SK-N-SH (cell line): ENCODE data around the gene TMEM14C. TPM values are rescaled to one million over a fixed set of nuclear protein-coding genes. Genes with fewer than 3 reads are reported as not detected.
A peak's percentile ranks its signal among the peaks of the same experiment; 100 is the strongest.
"Not testable (repeated sequence)": the region's sequence is repeated elsewhere in the genome, so short reads cannot be mapped to it uniquely, and the experiment has no call there.

Source experiments
- CTCF ChIA-PET: fragments of 300-600, 350-600 bp; formaldehyde crosslinking; extraction: SDS; loops from one replicate; lab custom pipeline; 2021; lab: Yijun Ruan, JAX
- POLR2A ChIA-PET: fragments of 350-600 bp; sonication (Branson Sonifier 250); formaldehyde crosslinking; extraction: SDS; loops from one replicate; lab custom pipeline; 2020; ENCODE audit warnings: antibody characterized with exemption, inconsistent platforms; lab: Yijun Ruan, JAX
- DNase-seq: peaks from one replicate; pipeline ENCODE4 v3.0.0; 2012
- H2AFZ ChIP-seq: fragments of 200-600 bp; sonication (generic); 2 replicates; pipeline ENCODE4 v1.8.1; 2016; ENCODE audit warnings: antibody characterized with exemption, mild to moderate bottlenecking, low read depth
- H3F3A ChIP-seq: fragments of 200-600 bp; sonication (generic); replicated peaks from 2 replicates; pipeline ENCODE3; 2016; ENCODE audit warnings: antibody characterized with exemption, mild to moderate bottlenecking; ENCODE audit not compliant: insufficient read depth
- H3K27ac ChIP-seq, 2 experiments: fragments of 200-500 bp in 1 of 2; fragments of 200-600 bp in 1 of 2; sonication (Bioruptor generic) in 1 of 2; sonication (generic), shearing (Covaris generic) in 1 of 2; 2 replicates each; pipeline versions ENCODE4 v1.5.1 to v1.6.1; 2014 to 2016; ENCODE audit warnings: low read depth in 2 of 2, inconsistent platforms in 1 of 2, low read length in 1 of 2, mild to moderate bottlenecking in 1 of 2, mixed read lengths in 1 of 2
- H3K27me3 ChIP-seq: fragments of 200-600 bp; sonication (generic), shearing (Covaris generic); 2 replicates; pipeline ENCODE4 v1.6.1; 2016; ENCODE audit warnings: mixed run types; ENCODE audit not compliant: insufficient read depth
- H3K36me3 ChIP-seq, 2 experiments: fragments of 200-500 bp in 1 of 2; fragments of 200-600 bp in 1 of 2; sonication (Bioruptor generic) in 1 of 2; sonication (generic) in 1 of 2; replicated peaks in 1 of 2; 2 replicates each; pipeline versions ENCODE3 to v1.5.1; 2014 to 2016; ENCODE audit warnings: low read length in 1 of 2, mild to moderate bottlenecking in 1 of 2; ENCODE audit not compliant: insufficient read depth in 2 of 2, control insufficient read depth in 1 of 2
- H3K4me1 ChIP-seq, 2 experiments: fragments of 200-500 bp in 1 of 2; fragments of 200-600 bp in 1 of 2; sonication (Bioruptor generic) in 1 of 2; sonication (generic), shearing (Covaris generic) in 1 of 2; 2 replicates each; pipeline versions ENCODE4 v1.5.1 to v1.6.1; 2014 to 2016; ENCODE audit warnings: low read depth in 1 of 2, low read length in 1 of 2, mixed run types in 1 of 2; ENCODE audit not compliant: insufficient read depth in 2 of 2, control insufficient read depth in 1 of 2
- H3K4me2 ChIP-seq: fragments of 200-600 bp; sonication (generic), shearing (Covaris generic); 2 replicates; pipeline ENCODE4 v1.6.1; 2017; ENCODE audit warnings: mixed run types
- H3K4me3 ChIP-seq, 2 experiments: fragments of 200-500 bp in 1 of 2; fragments of 200-600 bp in 1 of 2; sonication (Bioruptor generic) in 1 of 2; sonication (generic), shearing (Covaris generic) in 1 of 2; 2 replicates each; pipeline versions ENCODE4 v1.5.1 to v1.8.1; 2014 to 2016; ENCODE audit warnings: low read depth in 2 of 2, inconsistent platforms in 1 of 2, low read length in 1 of 2, mild to moderate bottlenecking in 1 of 2, mixed read lengths in 1 of 2, moderate library complexity in 1 of 2
- H3K79me2 ChIP-seq: fragments of 200-600 bp; sonication (generic); 2 replicates; pipeline ENCODE4 v1.8.1; 2017; ENCODE audit warnings: mild to moderate bottlenecking; ENCODE audit not compliant: insufficient read depth
- H3K9ac ChIP-seq: fragments of 200-600 bp; sonication (generic); 2 replicates; pipeline ENCODE4 v1.6.1; 2017; ENCODE audit warnings: mixed run types
- H3K9me2 ChIP-seq: fragments of 200-600 bp; sonication (generic); 2 replicates; pipeline ENCODE4 v1.6.1; 2017; ENCODE audit warnings: mixed run types
- H3K9me3 ChIP-seq: fragments of 200-600 bp; sonication (generic); 2 replicates; pipeline ENCODE4 v1.6.1; 2017; ENCODE audit warnings: mixed run types, mild to moderate bottlenecking, moderate library complexity
- H4K20me1 ChIP-seq: fragments of 200-600 bp; sonication (generic); 2 replicates; pipeline ENCODE4 v1.6.1; 2017; ENCODE audit warnings: mild to moderate bottlenecking, mixed run types; ENCODE audit not compliant: insufficient read depth
- ELF1 ChIP-seq: IDR thresholded peaks from 2 replicates; pipeline ENCODE4 v1.4.0; 2012
- GABPA ChIP-seq: IDR thresholded peaks from 2 replicates; pipeline ENCODE4 v1.4.0; 2012; ENCODE audit warnings: low read depth, mild to moderate bottlenecking
- MAX ChIP-seq: IDR thresholded peaks from 2 replicates; pipeline ENCODE4 v1.4.0; 2012; ENCODE audit warnings: low read depth
- POLR2AphosphoS5 ChIP-seq: IDR thresholded peaks from 2 replicates; pipeline ENCODE4 v1.6.1; 2012; ENCODE audit warnings: low read depth, low read length
- TAF1 ChIP-seq: IDR thresholded peaks from 2 replicates; pipeline ENCODE4 v1.6.1; 2012; ENCODE audit warnings: low read depth, mild to moderate bottlenecking, low read length, moderate library complexity, borderline replicate concordance
- ZBTB33 ChIP-seq: IDR thresholded peaks from 2 replicates; pipeline ENCODE4 v1.4.0; 2012; ENCODE audit warnings: low read depth, borderline replicate concordance
- WGBS: methylation state at CpG from one replicate; pipeline ENCODE4 v1.1.6; 2017; ENCODE audit warnings: low lambda C conversion rate; 5-methylcytosine and 5-hydroxymethylcytosine counted together
- polyA plus RNA-seq, 3 experiments: library from polyadenylated mRNA; depleted of rRNA; stranded (reverse); fragments of >200 nt; gene quantifications; 2 replicates each; pipeline ENCODE4 v1.2.3, GENCODE V29; 2012

Gene TMEM14C
- polyA plus RNA-seq, 1 of the 3 experiments (the other 2 are of a cell fraction): 199 TPM

GRCh38 chr6:10720265-10720959, 2.5 kb upstream of the TMEM14C start:
- POLR2A ChIA-PET: interaction anchor here (0.9 to 4.7 kb wide), 6 partner anchors 25 to 238 kb away, joined by 3 to 66 read pairs (median 4); partner anchors contain the start of genes C6orf52, PAK1IP1 and TMEM14B
- H3K36me3 ChIP-seq: peaks cover 0 to 5% of the 10 kb centered on the region in 2 experiments
- no peaks in the 10 kb centered on the region for H3K27me3 ChIP-seq
- H3K9me2 ChIP-seq: no peaks in the 10 kb centered on the region
- CTCF ChIA-PET: interaction anchor here (0.9 to 1.4 kb wide), 4 partner anchors 9 to 213 kb away, joined by 3 read pairs; no protein-coding TSS in a partner anchor
- peak overlapping the region; percentile 33 to 78; a peak in 3 of 4 replicates for H3K27ac ChIP-seq
- H2AFZ ChIP-seq: peak overlapping the region; percentile 60; the same call in 1 of the 2 replicates
- 96% methylated on average over 8 of the region's 49 CpGs for WGBS
- TF ChIP-seq TAF1 (no peak), MAX (0 out of 2 replicates have a peak, but pooled peaks have one; percentile 19), GABPA (peak; percentile 59), POLR2AphosphoS5 (0 out of 2 replicates have a peak, but pooled peaks have one; percentile 14), ZBTB33 (no peak), ELF1 (peak; percentile 57)
- H3K4me1 ChIP-seq: peaks cover 9 to 16% of the 10 kb centered on the region in 2 experiments; a peak in 2 of 4 replicates
- peak overlapping the region; percentile 75; the same call in 1 of the 2 replicates for H3K4me2 ChIP-seq
- no peaks in the 10 kb centered on the region for H3K9me3 ChIP-seq
- peak overlapping the region; percentile 60 for H3K9ac ChIP-seq
- peaks cover 7% of the 10 kb centered on the region for H3F3A ChIP-seq
- peak; percentile 22 for DNase-seq
- H3K4me3 ChIP-seq: peak overlapping the region; percentile 53
- H3K79me2 ChIP-seq: peaks cover 21% of the 10 kb centered on the region
- no peaks in the 10 kb centered on the region for H4K20me1 ChIP-seq

- 85% methylated on average over 15 of the region's 17 CpGs for WGBS
- Histone ChIP-seq H3K4me3 (peak overlapping the region; percentile 53; a peak in 3 of 4 replicates), H3K27ac (peak overlapping the region in 1 of 2 experiments; percentile 86; a peak in 2 of 4 replicates), H3K4me1 (peaks cover 9 to 16% of the 10 kb centered on the region in 2 experiments; a peak in 2 of 4 replicates), H3K79me2 (peaks cover 29% of the 10 kb centered on the region), H2AFZ (peak overlapping the region; percentile 89; the same call in 1 of the 2 replicates), H3K4me2 (peak overlapping the region; percentile 85; the same call in 1 of the 2 replicates)
- H4K20me1 ChIP-seq, H3K27me3 ChIP-seq, H3F3A ChIP-seq, H3K9me3 ChIP-seq, DNase-seq, H3K9me2 ChIP-seq, H3K9ac ChIP-seq, H3K36me3 ChIP-seq: not testable (repeated sequence)
- ChIA-PET CTCF (interaction anchor here (0.9 to 1.4 kb wide), 2 partner anchors 210 to 213 kb away, joined by 3 read pairs; no protein-coding TSS in a partner anchor), POLR2A (interaction anchor here (0.9 to 4.7 kb wide), 3 partner anchors 26 to 239 kb away, joined by 3 to 66 read pairs (median 16); partner anchors contain the start of genes C6orf52, PAK1IP1 and TMEM14B)
These were observed 1.7 kb upstream of the TMEM14C start for GRCh38 chr6:10720960-10721849.
